ENCODE data around the gene GRXCR2.

Gene GRXCR2

GRCh38 chr5:145872914-145873313 is at the start of gene GRXCR2:
GRXCR2 (minus strand) TSS chr5:145873014; CDS start chr5:145872968, 46 bp downstream.
- DNase-seq (ENCODE audit: low read depth) = no peak
- TF ChIP-seq CTCF (conservative IDR thresholded peaks at IDR 0.05; ENCODE audit: low read depth, low read length) = no peak
- H3K4me3 ChIP-seq (ENCODE audit: low read length) = no peak within 1 kb of the TSS

- no peak for TF ChIP-seq CTCF (conservative IDR thresholded peaks at IDR 0.05; ENCODE audit: low read depth, low read length)
- no peak overlapping the region for H3K4me3 ChIP-seq (ENCODE audit: low read length)
- DNase-seq (ENCODE audit: low read depth) = no peak
Observed at GRCh38 chr5:145922059-145922458, 49.2 kb upstream of the GRXCR2 start.

- no peak for TF ChIP-seq CTCF (conservative IDR thresholded peaks at IDR 0.05; ENCODE audit: low read depth, low read length)
- H3K4me3 ChIP-seq (ENCODE audit: low read length) = no peak overlapping the region
- no peak for DNase-seq (ENCODE audit: low read depth)
Observed at GRCh38 chr5:145921211-145921610, 48.4 kb upstream of the GRXCR2 start.

GRCh38 chr5:145920542-145921210 is 47.9 kb upstream of the GRXCR2 start:
- H3K4me3 ChIP-seq (ENCODE audit: low read length) = no peak overlapping the region
- no peak for TF ChIP-seq CTCF (conservative IDR thresholded peaks at IDR 0.05; ENCODE audit: low read depth, low read length)
- no peak for DNase-seq (ENCODE audit: low read depth)

GRCh38 chr5:145919413-145919812 is 46.6 kb upstream of the GRXCR2 start:
- DNase-seq (ENCODE audit: low read depth) = no peak
- TF ChIP-seq CTCF (conservative IDR thresholded peaks at IDR 0.05; ENCODE audit: low read depth, low read length) = no peak
- no peak overlapping the region for H3K4me3 ChIP-seq (ENCODE audit: low read length)

- H3K4me3 ChIP-seq (ENCODE audit: low read length) = no peak overlapping the region
- DNase-seq (ENCODE audit: low read depth) = no peak
- no peak for TF ChIP-seq CTCF (conservative IDR thresholded peaks at IDR 0.05; ENCODE audit: low read depth, low read length)
Observed at GRCh38 chr5:145918397-145918796, 45.6 kb upstream of the GRXCR2 start.

- no peak for TF ChIP-seq CTCF (conservative IDR thresholded peaks at IDR 0.05; ENCODE audit: low read depth, low read length)
- DNase-seq (ENCODE audit: low read depth) = no peak
Observed at GRCh38 chr5:145917288-145917687, 44.5 kb upstream of the GRXCR2 start.

More at GRCh38 chr5:145917288-145917687, 44.5 kb upstream of the GRXCR2 start:
- H3K4me3 ChIP-seq (ENCODE audit: low read length) = no peak overlapping the region
